Endothelial cell of umbilical vein (primary cell): ENCODE data around the gene ZNF831. TPM values are rescaled to one million over a fixed set of nuclear protein-coding genes. Genes with fewer than 3 reads are reported as not detected.

Source experiments
- BruUV-seq: library from RNA; stranded (reverse); fragments of 400-500 nt; replicated peaks from 2 replicates; lab custom pipeline; 2021; lab: Mats Ljungman, UMichigan
- CTCF ChIA-PET: fragments of 300-600, 350-600 bp; sonication (Branson Sonifier 250); formaldehyde crosslinking; loops from one replicate; lab custom pipeline; 2021; ENCODE audit warnings: antibody characterized with exemption, inconsistent platforms; lab: Charles Lee
- POLR2A ChIA-PET: fragments of 300-600, 350-600 bp; sonication (Branson Sonifier 250); formaldehyde crosslinking; loops from one replicate; lab custom pipeline; 2021; ENCODE audit warnings: antibody characterized with exemption, inconsistent platforms; lab: Charles Lee
- DNase-seq: peaks from one replicate; pipeline ENCODE4 v3.0.0-alpha.2; 2011; ENCODE audit warnings: low read depth, low spot score
- FAIRE-seq: peaks from 2 replicates; lab custom pipeline; 2011; peaks lifted over from hg19 to GRCh38; lab: Jason Lieb, UNC
- H2AFZ ChIP-seq: 2 replicates; pipeline ENCODE4 v1.6.0; 2012; ENCODE audit warnings: low read depth, low read length, control low read depth, inconsistent platforms
- H3K27ac ChIP-seq: 2 replicates; pipeline ENCODE4 v1.5.1; 2011; ENCODE audit warnings: low read depth, mild to moderate bottlenecking, control low read depth, low read length, moderate library complexity; ENCODE audit not compliant: insufficient read depth
- H3K27me3 ChIP-seq, 2 experiments: 2 replicates each; pipeline versions ENCODE4 v1.6.0 to v1.6.1; 2011; ENCODE audit warnings: low read length in 2 of 2, mixed read lengths in 1 of 2; ENCODE audit not compliant: control insufficient read depth in 2 of 2, insufficient read depth in 2 of 2
- H3K36me3 ChIP-seq, 2 experiments: 2 replicates in 1 of 2; 3 replicates in 1 of 2; pipeline ENCODE4 v1.5.1; 2011; ENCODE audit warnings: low read length in 2 of 2, mild to moderate bottlenecking in 1 of 2, moderate library complexity in 1 of 2; ENCODE audit not compliant: control insufficient read depth in 2 of 2, insufficient read depth in 2 of 2; ENCODE audit errors: extremely low read depth in 1 of 2
- H3K4me1 ChIP-seq: 3 replicates; pipeline ENCODE4 v1.5.1; 2011; ENCODE audit warnings: mild to moderate bottlenecking, low read length; ENCODE audit not compliant: control insufficient read depth, insufficient read depth; ENCODE audit errors: extremely low read depth
- H3K4me2 ChIP-seq: 2 replicates; pipeline ENCODE4 v1.6.1; 2011; ENCODE audit warnings: low read length, control low read depth, mixed read lengths; ENCODE audit not compliant: insufficient read depth
- H3K4me3 ChIP-seq, 3 experiments: fragments of 200-600 bp in 1 of 3; sonication (generic), shearing (Covaris generic) in 1 of 3; replicated peaks in 1 of 3; 2 replicates each; pipeline ENCODE4 v1.5.1; 2011 to 2016; ENCODE audit warnings: control low read depth in 3 of 3, low read length in 3 of 3, mild to moderate bottlenecking in 2 of 3, inconsistent platforms in 1 of 3, low read depth in 1 of 3, moderate library complexity in 1 of 3; ENCODE audit not compliant: insufficient read depth in 1 of 3
- H3K79me2 ChIP-seq: 2 replicates; pipeline ENCODE4 v1.6.0; 2012; ENCODE audit warnings: low read length, inconsistent platforms; ENCODE audit not compliant: control insufficient read depth, insufficient read depth
- H3K9ac ChIP-seq: replicated peaks from 2 replicates; pipeline ENCODE3; 2011; ENCODE audit warnings: low read length, control low read depth; ENCODE audit not compliant: insufficient read depth; ENCODE audit errors: extremely low read depth
- H3K9me1 ChIP-seq: replicated peaks from 3 replicates; pipeline ENCODE4 v1.6.0; 2011; ENCODE audit warnings: mild to moderate bottlenecking, low read length; ENCODE audit not compliant: control insufficient read depth, insufficient read depth; ENCODE audit errors: extremely low read depth
- H3K9me3 ChIP-seq: replicated peaks from 2 replicates; pipeline ENCODE4 v1.5.1; 2012; ENCODE audit warnings: low read length, inconsistent platforms; ENCODE audit not compliant: control insufficient read depth, insufficient read depth
- H4K20me1 ChIP-seq: replicated peaks from 2 replicates; pipeline ENCODE3; 2011; ENCODE audit warnings: mild to moderate bottlenecking, low read length; ENCODE audit not compliant: control insufficient read depth, insufficient read depth; ENCODE audit errors: extremely low read depth
- CTCF ChIP-seq, 2 donors: IDR thresholded peaks; 1 replicate in 1 of 2; 2 replicates in 1 of 2; pipeline ENCODE4 v1.5.1; 2011; ENCODE audit warnings: low read length in 2 of 2, mild to moderate bottlenecking in 2 of 2, moderate library complexity in 2 of 2, control low read depth in 1 of 2, inconsistent platforms in 1 of 2, low read depth in 1 of 2; ENCODE audit not compliant: insufficient read depth in 1 of 2; ENCODE audit errors: extremely low read depth in 1 of 2
- EZH2 ChIP-seq: IDR thresholded peaks from 2 replicates; pipeline ENCODE4 v1.6.1; 2012; ENCODE audit warnings: borderline replicate concordance, low read depth, mild to moderate bottlenecking, moderate library complexity, low read length, inconsistent platforms; ENCODE audit not compliant: severe bottlenecking
- FOS ChIP-seq: IDR thresholded peaks from 2 replicates; pipeline ENCODE4 v1.6.1; 2011; ENCODE audit warnings: mild to moderate bottlenecking, low read length, moderate library complexity, borderline replicate concordance; ENCODE audit not compliant: insufficient read depth
- GATA2 ChIP-seq: IDR thresholded peaks from 2 replicates; pipeline ENCODE4 v1.7.0; 2011; ENCODE audit warnings: low read depth, mild to moderate bottlenecking, moderate library complexity, mixed read lengths, low read length; ENCODE audit not compliant: insufficient read length, insufficient read depth
- JUN ChIP-seq: IDR thresholded peaks from 2 replicates; pipeline ENCODE4 v1.6.1; 2011; ENCODE audit warnings: borderline replicate concordance, low read depth; ENCODE audit not compliant: insufficient read length, insufficient read depth
- MAX ChIP-seq: IDR thresholded peaks from 2 replicates; pipeline ENCODE4 v1.6.1; 2011; ENCODE audit not compliant: insufficient read depth, insufficient read length
- MYC ChIP-seq: IDR thresholded peaks from one replicate; pipeline ENCODE4 v1.6.1; 2011; ENCODE audit warnings: mild to moderate bottlenecking, low read depth, low read length
- POLR2A ChIP-seq: IDR thresholded peaks from 2 replicates; pipeline ENCODE4 v1.6.1; 2012; ENCODE audit warnings: low read depth, mild to moderate bottlenecking, control low read depth, low read length
- POLR2AphosphoS5 ChIP-seq: IDR thresholded peaks from 2 replicates; pipeline ENCODE4 v1.6.1; 2012; ENCODE audit warnings: low read depth, mild to moderate bottlenecking, control low read depth, low read length, moderate library complexity; ENCODE audit not compliant: insufficient read depth
- dilution Hi-C: fragments of 300-500 bp; cut with MboI; formaldehyde crosslinking; loops from one replicate; pipeline ENCODE4 v1.15.0; 2019; ENCODE audit warnings: low sequenced_read_pairs; ENCODE audit not compliant: extremely low pct_ligation_motif_present
- intact Hi-C: fragments of 100-400 bp; cut with micrococcal nuclease; formaldehyde crosslinking; loops from one replicate; pipeline ENCODE4 v1.10.0; 2022
- polyA plus RNA-seq, 4 experiments: library from polyadenylated mRNA; depleted of rRNA in 3 of 4; stranded (reverse) in 3 of 4; unstranded in 1 of 4; fragments of >200 nt; gene quantifications; 2 replicates each; pipeline versions ENCODE4 v1.2.1 to v1.2.3, GENCODE V29; 2011 to 2012; ENCODE audit warnings: missing spikeins in 1 of 4
- total RNA-seq: library from RNA; stranded (reverse); gene quantifications from 2 replicates; pipeline ENCODE4 v1.2.3, GENCODE V29; 2021

The ZNF831 gene
- total and polyA plus RNA-seq, 2 donors (not counting 3 experiments of a cell fraction or from before 2014, with no cell fraction given): not detected

- ChIA-PET POLR2A (interaction anchor here (0.7 kb wide), 1 partner anchor 13 kb away, joined by 4 read pairs; no protein-coding TSS in a partner anchor), CTCF (interaction anchor here (0.9 kb wide), 1 partner anchor 11 kb away, joined by 4 read pairs; no protein-coding TSS in a partner anchor)
- TF ChIP-seq MYC (no peak), JUN (no peak), GATA2 (no peak), FOS (no peak), POLR2A (no peak), CTCF (IDR thresholded peaks at IDR 0.05; ENCODE audit: extremely low read depth in 1 of 2, insufficient read depth in 1 of 2, low read depth in 1 of 2, low read length in 2 of 2) (no peak), MAX (no peak), POLR2AphosphoS5 (no peak), EZH2 (no peak)
- dilution Hi-C loops: no loop called here
- FAIRE-seq (no peak), DNase-seq (no peak)
- Histone ChIP-seq H3K9me3 (no peaks in the 10 kb centered on the region), H3K4me1 (no peaks in the 10 kb centered on the region), H3K27me3 (peaks cover 0 to 4% of the 10 kb centered on the region in 2 experiments), H3K9me1 (no peaks in the 10 kb centered on the region), H3K4me2 (no peak overlapping the region), H3K9ac (no peak overlapping the region), H4K20me1 (no peaks in the 10 kb centered on the region), H3K79me2 (no peaks in the 10 kb centered on the region), H3K4me3 (no peak overlapping the region), H3K27ac (no peak overlapping the region), H2AFZ (no peak overlapping the region), H3K36me3 (no peaks in the 10 kb centered on the region)
- BruUV-seq: no TSS peak
- intact Hi-C loops: no loop called here
Observed at GRCh38 chr20:59232618-59233017, 69.0 kb downstream of the ZNF831 start.
